Cerebellar cortex (tissue), 1 donor: ENCODE measurements around the gene CDIP1.
A peak's percentile ranks its signal among the peaks of the same experiment; 100 is the strongest.

Source experiments
- DNase-seq: peaks from one replicate; pipeline ENCODE4 v3.0.0-alpha.2; 2015; ENCODE audit warnings: low spot score

Gene CDIP1

DNA sequence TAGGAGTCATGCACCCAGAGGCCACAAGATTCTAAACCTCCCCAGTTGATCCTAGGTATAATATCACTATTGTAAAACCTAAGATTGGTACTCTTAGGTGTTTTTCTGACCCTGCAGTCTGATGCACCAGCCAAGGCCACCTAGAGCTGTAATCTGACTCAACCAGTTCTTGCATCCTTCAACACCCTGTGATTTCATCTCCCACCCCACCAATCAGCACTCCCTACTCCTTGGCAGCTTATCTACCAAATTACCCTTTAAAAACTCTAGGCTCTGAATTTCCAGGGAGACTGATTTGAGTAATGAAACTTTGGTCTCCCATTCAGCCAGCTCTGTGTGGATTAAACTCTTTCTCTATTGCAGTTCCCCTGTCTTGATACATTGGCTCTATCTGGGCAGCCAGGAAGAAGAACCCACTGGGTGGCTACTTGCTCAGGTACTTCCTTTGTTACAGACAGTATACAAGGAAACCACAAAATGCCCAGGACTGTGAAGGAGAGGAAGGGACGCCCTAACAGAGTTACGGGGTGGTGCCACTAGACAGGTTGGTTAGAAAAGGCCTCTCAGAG, 1.2 kb upstream of the CDIP1 start:
- no peak for DNase-seq

GRCh38 chr16:4537376-4538343, 913 bp downstream of the CDIP1 start:
- DNase-seq, result peak; percentile 14

- peak; percentile 14 for DNase-seq
Measured at GRCh38 chr16:4536391-4537106, 2.0 kb downstream of the CDIP1 start.

DNA sequence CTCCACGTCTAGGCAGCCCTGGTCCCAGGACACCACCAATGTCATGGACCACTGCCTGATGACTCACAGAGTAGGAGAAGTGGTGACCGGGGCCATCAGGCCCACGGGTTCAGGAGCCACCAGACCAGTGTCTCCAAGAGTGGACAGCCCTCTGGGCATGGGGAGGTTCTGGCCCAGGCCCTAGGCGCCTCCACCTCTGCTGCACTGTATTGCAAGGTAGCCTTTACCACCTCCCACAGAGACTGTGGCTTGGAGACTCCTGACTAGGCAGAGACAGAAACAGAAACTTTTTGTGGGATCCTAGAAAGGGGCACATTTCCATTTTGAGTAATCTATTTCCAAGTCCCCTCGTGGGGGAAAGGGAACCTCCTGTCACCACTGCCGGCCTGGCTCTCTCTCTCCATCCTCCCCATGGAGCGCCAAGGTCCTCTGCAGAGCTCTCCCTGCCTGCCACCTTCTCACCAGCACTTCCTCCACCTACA, 2.9 kb downstream of the CDIP1 start:
- peak; percentile 12 for DNase-seq

GRCh38 chr16:4534151-4534790, 4.3 kb downstream of the CDIP1 start:
- DNase-seq, result peak; percentile 30

GRCh38 chr16:4533490-4533889, 5.1 kb downstream of the CDIP1 start:
- peak; percentile 40 for DNase-seq

- DNase-seq, result no peak
Measured at GRCh38 chr16:4532238-4532637, 6.3 kb downstream of the CDIP1 start.

DNA sequence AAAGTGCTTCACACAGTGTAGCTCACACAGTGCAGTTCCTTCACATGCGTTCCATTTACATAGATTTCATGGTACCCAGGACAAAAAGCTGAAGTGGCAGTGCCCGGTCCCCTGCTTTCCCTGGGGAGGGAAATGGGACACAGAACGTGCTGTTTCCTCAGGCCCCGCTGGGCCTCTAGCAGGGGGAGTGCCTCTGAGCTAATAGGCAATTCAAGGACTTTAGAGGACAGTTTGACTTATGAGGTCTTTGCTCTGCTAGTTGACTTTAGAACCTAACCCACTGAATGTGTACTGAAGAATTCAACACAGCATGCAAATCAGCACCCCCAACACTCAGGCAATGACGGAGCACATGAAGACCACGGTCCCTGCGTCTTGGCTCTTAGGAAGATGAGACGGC, 6.8 kb downstream of the CDIP1 start:
- DNase-seq, result no peak

- peak; percentile 36 for DNase-seq
Measured at GRCh38 chr16:4529085-4530060, 9.2 kb downstream of the CDIP1 start.

- no peak for DNase-seq
Measured at GRCh38 chr16:4525634-4526277, 12.8 kb downstream of the CDIP1 start.

GRCh38 chr16:4525069-4525468, 13.5 kb downstream of the CDIP1 start:
- DNase-seq, result no peak

DNA sequence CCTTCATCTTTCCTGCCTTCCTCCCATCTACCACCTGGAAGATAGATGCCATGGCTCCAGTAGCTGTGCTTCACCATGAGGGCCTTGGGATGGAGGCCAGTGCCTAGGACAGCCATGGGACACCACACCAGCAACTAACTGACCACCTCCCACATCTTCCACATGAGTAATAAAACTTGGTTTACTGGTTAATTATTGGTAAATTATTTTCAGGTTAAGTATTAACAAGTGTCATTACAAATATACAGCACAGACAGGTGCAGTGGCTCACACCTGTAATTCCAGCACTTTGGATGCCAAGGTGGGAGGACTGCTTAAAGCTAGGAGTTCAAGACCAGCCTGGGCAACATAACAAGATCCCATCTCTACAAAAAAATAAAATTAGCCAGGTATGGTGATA, 14.0 kb downstream of the CDIP1 start:
- DNase-seq, result no peak

DNA sequence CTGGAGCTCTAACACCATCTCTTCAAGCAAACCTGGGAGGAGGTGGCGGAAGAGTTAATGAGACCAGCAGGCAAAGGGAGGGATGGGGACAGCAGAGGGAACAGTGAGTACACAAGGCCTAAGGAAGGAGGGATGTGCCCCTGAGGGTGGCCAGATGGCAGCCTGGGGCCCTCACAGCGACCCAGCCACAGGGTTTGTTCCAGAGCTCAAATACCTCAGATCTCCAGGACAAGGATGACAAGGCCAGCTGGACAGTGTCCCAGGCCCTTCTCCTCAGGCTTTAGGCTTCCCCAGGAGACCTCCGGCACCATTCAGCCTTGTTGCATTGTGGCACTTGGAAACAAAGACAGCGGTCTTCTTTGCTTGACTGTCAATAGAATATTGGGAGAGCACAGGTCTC, 14.9 kb downstream of the CDIP1 start:
- peak; percentile 93 for DNase-seq

DNA sequence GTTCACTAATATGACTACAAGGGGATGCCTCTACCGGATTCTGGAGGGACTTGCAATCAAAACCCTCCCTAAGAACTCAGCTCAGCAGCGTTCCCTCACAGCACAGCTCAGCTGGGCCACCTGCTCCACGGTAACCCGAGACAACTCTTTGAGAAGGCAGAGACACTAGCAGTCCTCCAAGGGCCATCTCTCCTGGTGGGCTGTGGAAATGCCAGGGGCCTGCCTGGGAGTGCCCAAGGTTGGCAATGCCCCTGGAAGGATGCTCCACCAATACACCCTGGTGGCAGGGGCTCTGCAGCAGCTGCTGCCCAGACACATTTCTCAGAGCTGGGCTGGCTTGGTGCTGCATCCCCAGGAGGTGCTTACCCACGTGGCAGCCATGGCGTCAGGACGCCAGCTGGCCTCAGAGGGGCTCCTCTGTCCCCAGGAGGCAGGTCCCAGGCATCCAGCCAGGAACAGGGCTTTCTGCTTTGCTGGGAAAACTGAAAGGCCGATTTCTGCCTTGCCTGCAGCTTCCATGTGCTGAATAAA, 16.5 kb downstream of the CDIP1 start:
- peak; percentile 86 for DNase-seq

GRCh38 chr16:4520913-4521312, 17.7 kb downstream of the CDIP1 start:
- DNase-seq, result no peak

DNA sequence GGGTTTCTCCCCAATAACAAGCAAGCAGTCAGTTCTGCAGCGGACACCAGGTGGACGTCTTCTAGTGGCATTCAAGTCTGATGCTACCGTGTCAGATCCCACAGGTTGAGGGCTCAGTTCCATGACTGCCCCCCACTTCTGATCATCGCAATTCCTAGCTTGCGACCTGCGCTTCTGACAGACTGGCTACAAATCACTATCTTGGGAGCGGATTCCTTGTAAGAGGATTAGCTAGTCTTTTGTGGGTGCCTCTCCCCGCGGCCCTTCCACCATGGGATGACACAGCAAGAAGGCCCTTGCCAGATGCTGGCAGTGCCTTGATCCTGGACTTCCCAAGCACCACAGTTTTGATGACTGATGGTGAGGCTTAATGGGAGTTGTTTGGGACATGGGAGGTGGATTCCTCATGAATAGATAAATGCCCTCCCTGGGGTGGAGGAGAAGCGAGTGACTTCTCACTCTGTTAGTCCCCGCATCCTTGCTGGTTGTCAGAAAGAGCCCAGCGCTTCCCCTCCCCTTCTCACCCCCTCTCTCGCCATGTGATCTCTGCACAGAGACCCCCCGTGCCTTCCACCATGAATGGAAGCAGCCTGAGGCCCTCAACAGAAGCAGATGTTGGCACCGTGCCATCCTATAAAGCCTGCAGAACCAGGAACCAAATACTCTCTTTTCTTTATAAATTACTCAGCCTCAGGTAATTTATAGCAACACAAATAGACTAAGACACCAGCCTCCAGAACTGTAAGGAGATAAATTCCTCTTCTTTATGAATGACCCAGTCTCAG, 19.1 kb downstream of the CDIP1 start:
- DNase-seq, result no peak

DNA sequence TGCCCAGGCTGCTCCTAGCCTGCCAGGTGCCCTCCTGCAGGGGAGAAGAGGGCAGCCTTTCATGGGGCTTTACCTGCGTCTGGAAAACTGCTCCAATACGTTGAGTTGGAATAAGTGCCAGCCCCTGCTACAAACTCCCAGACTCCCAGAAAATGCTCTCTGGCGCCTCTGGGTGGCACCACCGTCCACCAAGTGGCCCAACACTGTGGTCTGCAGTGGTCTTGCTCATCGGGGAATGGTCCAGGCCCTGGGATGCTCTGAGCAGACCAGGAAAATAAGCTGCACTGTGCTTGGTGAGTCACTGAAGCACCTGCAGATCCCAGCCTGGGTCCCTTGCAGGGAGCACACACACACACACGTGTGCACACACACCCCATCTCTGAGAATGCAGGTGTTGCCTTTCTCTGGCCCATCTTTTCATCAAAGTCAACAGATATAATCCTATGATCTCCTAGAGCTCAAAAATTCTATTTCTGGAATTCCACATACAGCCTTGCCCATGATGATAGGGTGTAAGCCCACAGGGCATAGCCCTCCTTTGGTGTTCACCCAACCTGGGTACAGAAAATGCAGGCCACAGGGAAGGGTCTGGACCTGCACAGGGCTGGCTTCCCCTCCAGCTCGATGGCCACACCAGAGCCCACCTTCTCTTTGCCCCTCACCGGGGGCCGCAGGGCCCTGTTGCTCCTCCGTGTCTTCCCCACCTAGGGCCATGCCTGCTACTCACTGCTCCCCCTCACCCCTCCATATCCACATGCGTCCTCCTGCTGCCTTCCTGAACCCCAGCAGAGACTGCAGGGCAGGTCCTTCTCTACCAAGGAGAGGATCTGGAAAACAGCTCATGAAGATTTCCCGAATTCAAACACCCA, 20.5 kb downstream of the CDIP1 start:
- peak; percentile 88 for DNase-seq

- no peak for DNase-seq
Measured at GRCh38 chr16:4515611-4516233, 22.9 kb downstream of the CDIP1 start.
